Subcutaneous abdominal adipose tissue (tissue), 5 donors: ENCODE data around the gene RRAD.
"Not testable (repeated sequence)": the region's sequence is repeated elsewhere in the genome, so short reads cannot be mapped to it uniquely, and the experiment has no call there.

Experiments
- H3K27ac ChIP-seq: one replicate; pipeline ENCODE4 v1.7.0; 2013; ENCODE audit warnings: low read depth, mild to moderate bottlenecking, inconsistent platforms, low read length, moderate library complexity
- H3K27me3 ChIP-seq, 5 donors: one replicate each; pipeline ENCODE4 v1.7.0; 2013; ENCODE audit warnings: low read length in 5 of 5, inconsistent platforms in 1 of 5; ENCODE audit not compliant: control insufficient read depth in 5 of 5, insufficient read depth in 4 of 5
- H3K36me3 ChIP-seq, 5 donors: one replicate each; pipeline ENCODE4 v1.7.0; 2013; ENCODE audit warnings: low read length in 5 of 5; ENCODE audit not compliant: control insufficient read depth in 5 of 5, insufficient read depth in 5 of 5
- H3K4me1 ChIP-seq, 5 donors: one replicate each; pipeline ENCODE4 v1.7.0; 2013; ENCODE audit warnings: low read length in 5 of 5, mild to moderate bottlenecking in 3 of 5, moderate library complexity in 1 of 5; ENCODE audit not compliant: control insufficient read depth in 5 of 5, insufficient read depth in 5 of 5
- H3K4me3 ChIP-seq, 5 donors: one replicate each; pipeline ENCODE4 v1.7.0; 2013; ENCODE audit warnings: low read length in 5 of 5, low read depth in 1 of 5
- H3K9ac ChIP-seq, 5 donors: one replicate each; pipeline ENCODE4 v1.7.0; 2013; ENCODE audit warnings: low read length in 5 of 5, mild to moderate bottlenecking in 4 of 5, moderate library complexity in 3 of 5
- H3K9me3 ChIP-seq, 5 donors: one replicate each; pipeline ENCODE4 v1.7.0; 2013; ENCODE audit warnings: low read length in 5 of 5; ENCODE audit not compliant: control insufficient read depth in 5 of 5
- donor health status: healthy.
- donor health status: healthy.
- donor health status: healthy.
- donor health status: healthy.
- donor health status: healthy.

Gene RRAD

GRCh38 chr16:66902648-66903543 is 22.4 kb downstream of the RRAD start:
- peaks cover 0 to 2% (median 0%) of the 10 kb centered on the region in 5 donors for H3K27me3 ChIP-seq
- H3K4me1 ChIP-seq = peaks cover 0 to 23% (median 13%) of the 10 kb centered on the region in 5 donors
- H3K36me3 ChIP-seq = no peaks in the 10 kb centered on the region
- no peak overlapping the region for H3K9ac ChIP-seq
- no peaks in the 10 kb centered on the region for H3K9me3 ChIP-seq
- H3K27ac ChIP-seq = no peak overlapping the region
- no peak overlapping the region for H3K4me3 ChIP-seq

GRCh38 chr16:66901626-66902025 is 23.7 kb downstream of the RRAD start:
- H3K27me3 ChIP-seq = peaks cover 0 to 2% (median 0%) of the 10 kb centered on the region in 5 donors
- no peaks in the 10 kb centered on the region for H3K9me3 ChIP-seq
- H3K27ac ChIP-seq = no peak overlapping the region
- H3K9ac ChIP-seq = no peak overlapping the region
- H3K4me3 ChIP-seq = no peak overlapping the region
- peaks cover 0 to 23% (median 13%) of the 10 kb centered on the region in 5 donors for H3K4me1 ChIP-seq
- no peaks in the 10 kb centered on the region for H3K36me3 ChIP-seq

GRCh38 chr16:66900721-66901441 is 24.5 kb downstream of the RRAD start:
- Histone ChIP-seq H3K27me3 (peaks cover 0 to 2% (median 0%) of the 10 kb centered on the region in 5 donors), H3K4me1 (peaks cover 3 to 29% (median 13%) of the 10 kb centered on the region in 5 donors), H3K36me3 (peaks cover 0 to 4% (median 0%) of the 10 kb centered on the region in 5 donors)

GRCh38 chr16:66899945-66900710 is 25.2 kb downstream of the RRAD start:
- Histone ChIP-seq H3K9me3 (no peaks in the 10 kb centered on the region), H3K4me3 (no peak overlapping the region), H3K36me3 (peaks cover 0 to 4% (median 0%) of the 10 kb centered on the region in 5 donors), H3K27ac (no peak overlapping the region), H3K27me3 (peaks cover 0 to 2% (median 0%) of the 10 kb centered on the region in 5 donors), H3K9ac (no peak overlapping the region), H3K4me1 (peaks cover 3 to 29% (median 13%) of the 10 kb centered on the region in 5 donors)

More at GRCh38 chr16:66900721-66901441, 24.5 kb downstream of the RRAD start:
- Histone ChIP-seq H3K4me3 (no peak overlapping the region), H3K9me3 (no peaks in the 10 kb centered on the region), H3K27ac (no peak overlapping the region), H3K9ac (peak overlapping the region in 1 of 5 donors; percentile 37)

- Histone ChIP-seq H3K9me3 (no peaks in the 10 kb centered on the region), H3K4me3 (no peak overlapping the region), H3K27ac (no peak overlapping the region), H3K4me1 (peaks cover 3 to 29% (median 13%) of the 10 kb centered on the region in 5 donors), H3K27me3 (no peaks in the 10 kb centered on the region), H3K9ac (no peak overlapping the region), H3K36me3 (peaks cover 0 to 4% (median 0%) of the 10 kb centered on the region in 5 donors)
Measured at GRCh38 chr16:66899310-66899944, 25.9 kb downstream of the RRAD start.

GRCh38 chr16:66898933-66899309 is 26.4 kb downstream of the RRAD start:
- no peaks in the 10 kb centered on the region for H3K9me3 ChIP-seq
- H3K4me1 ChIP-seq = peaks cover 3 to 29% (median 13%) of the 10 kb centered on the region in 5 donors
- H3K9ac ChIP-seq = no peak overlapping the region
- peaks cover 0 to 6% (median 2%) of the 10 kb centered on the region in 5 donors for H3K36me3 ChIP-seq
- H3K4me3 ChIP-seq = no peak overlapping the region
- H3K27me3 ChIP-seq = no peaks in the 10 kb centered on the region
- H3K27ac ChIP-seq = no peak overlapping the region

GRCh38 chr16:66898207-66898606 is 27.1 kb downstream of the RRAD start:
- H3K36me3 ChIP-seq = peaks cover 0 to 6% (median 2%) of the 10 kb centered on the region in 5 donors
- H3K4me1 ChIP-seq = peaks cover 3 to 29% (median 13%) of the 10 kb centered on the region in 5 donors
- H3K27me3 ChIP-seq = no peaks in the 10 kb centered on the region
- H3K9me3 ChIP-seq = no peaks in the 10 kb centered on the region
- H3K27ac ChIP-seq = no peak overlapping the region
- H3K9ac ChIP-seq = no peak overlapping the region
- H3K4me3 ChIP-seq = no peak overlapping the region

- not testable (repeated sequence) for H3K36me3 ChIP-seq, H3K4me3 ChIP-seq, H3K27me3 ChIP-seq, H3K9me3 ChIP-seq, H3K9ac ChIP-seq, H3K27ac ChIP-seq
- H3K4me1 ChIP-seq = peaks cover 3 to 29% (median 13%) of the 10 kb centered on the region in 5 donors
Measured at GRCh38 chr16:66896682-66897081, 28.7 kb downstream of the RRAD start.

- Histone ChIP-seq H3K27ac (no peak overlapping the region), H3K9ac (peak overlapping the region in 1 of 5 donors; percentile 1), H3K4me3 (no peak overlapping the region), H3K9me3 (no peaks in the 10 kb centered on the region), H3K36me3 (peaks cover 0 to 9% (median 4%) of the 10 kb centered on the region in 5 donors), H3K4me1 (peaks cover 3 to 24% (median 13%) of the 10 kb centered on the region in 5 donors), H3K27me3 (no peaks in the 10 kb centered on the region)
Measured at GRCh38 chr16:66895999-66896398, 29.3 kb downstream of the RRAD start.
